ENCODE measurements around the gene STAP1.

The STAP1 gene

DNA sequence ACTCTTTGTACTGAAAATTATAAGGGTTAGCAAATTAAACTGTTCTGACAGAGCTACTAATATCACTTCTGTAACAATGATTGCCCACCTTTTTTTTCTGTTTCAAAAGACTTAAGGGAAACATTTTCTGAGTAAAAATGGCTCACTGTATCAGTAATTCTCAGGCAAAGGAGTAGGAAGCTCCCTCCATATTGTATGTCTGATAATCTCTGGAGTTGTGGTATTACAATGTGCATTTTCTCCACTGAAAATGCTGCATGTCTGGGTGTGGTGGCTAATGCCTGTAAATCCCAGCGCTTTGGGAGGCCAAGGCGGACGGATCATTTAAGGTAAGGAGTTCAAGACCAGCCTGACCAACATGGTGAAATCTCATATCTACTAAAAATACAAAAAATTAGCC is 4.4 kb upstream of the STAP1 start:
- DNase-seq (ENCODE audit: low read depth, low spot score): no peak
- CTCF ChIA-PET: no interaction called here
- POLR2A ChIA-PET: no interaction called here
- H3K4me3 ChIP-seq (ENCODE audit: low read depth, low read length): no peak overlapping the region
- TF ChIP-seq CTCF (IDR thresholded peaks at IDR 0.05; ENCODE audit: insufficient read depth, low read length, missing control alignments): no peak

DNA sequence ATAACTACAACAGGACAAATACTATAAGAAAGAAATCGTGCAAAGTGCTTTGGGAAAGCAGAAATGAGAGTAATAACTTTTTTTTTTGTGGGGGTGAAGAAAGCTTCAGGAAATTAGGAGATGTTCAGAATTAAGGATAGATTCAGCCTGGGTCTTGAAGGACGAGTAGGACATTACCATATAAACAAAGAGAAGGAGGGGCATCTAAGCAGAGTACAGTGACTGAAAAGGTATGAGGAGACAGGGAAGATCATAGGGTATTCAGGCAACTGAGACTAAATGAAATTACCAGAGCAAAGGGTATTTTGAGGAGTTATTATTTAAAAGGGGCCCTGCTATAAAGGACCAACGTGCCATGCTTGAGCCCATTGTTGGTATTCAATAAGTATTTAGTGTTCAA is 3.1 kb upstream of the STAP1 start:
- no peak for TF ChIP-seq CTCF (IDR thresholded peaks at IDR 0.05; ENCODE audit: insufficient read depth, low read length, missing control alignments)
- no peak for DNase-seq (ENCODE audit: low read depth, low spot score)
- CTCF ChIA-PET: no interaction called here
- H3K4me3 ChIP-seq (ENCODE audit: low read depth, low read length): no peak overlapping the region
- POLR2A ChIA-PET: no interaction called here

GRCh38 chr4:67556436-67556835 is 2.1 kb upstream of the STAP1 start:
- H3K4me3 ChIP-seq (ENCODE audit: low read depth, low read length): no peak overlapping the region
- DNase-seq (ENCODE audit: low read depth, low spot score): no peak
- CTCF ChIA-PET: no interaction called here
- POLR2A ChIA-PET: interaction anchor here (0.6 kb wide), 1 partner anchor 51 kb away, joined by 4 read pairs; no protein-coding TSS in a partner anchor
- TF ChIP-seq CTCF (IDR thresholded peaks at IDR 0.05; ENCODE audit: insufficient read depth, low read length, missing control alignments): no peak

DNA sequence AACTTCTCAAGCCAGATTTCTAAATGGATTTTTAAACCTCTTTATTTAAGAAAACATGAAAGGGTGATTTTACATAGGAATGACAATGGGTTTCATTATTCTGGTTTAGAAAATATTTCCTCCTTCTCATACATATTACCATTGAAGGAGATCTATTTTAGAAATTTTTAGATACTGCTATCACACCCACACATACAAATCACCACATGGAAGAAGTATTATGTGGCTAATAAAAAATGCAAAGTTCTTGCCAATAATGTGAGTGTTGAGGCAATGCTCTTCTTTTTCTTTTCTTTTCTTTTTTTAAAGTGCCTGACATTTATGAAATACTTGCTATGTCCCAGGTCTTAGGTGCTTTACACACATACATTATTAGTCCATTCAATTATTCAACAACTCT is 6.8 kb downstream of the STAP1 start:
- DNase-seq (ENCODE audit: low read depth, low spot score): no peak
- POLR2A ChIA-PET: no interaction called here
- no peak overlapping the region for H3K4me3 ChIP-seq (ENCODE audit: low read depth, low read length)
- CTCF ChIA-PET: no interaction called here
- no peak for TF ChIP-seq CTCF (IDR thresholded peaks at IDR 0.05; ENCODE audit: insufficient read depth, low read length, missing control alignments)

DNA sequence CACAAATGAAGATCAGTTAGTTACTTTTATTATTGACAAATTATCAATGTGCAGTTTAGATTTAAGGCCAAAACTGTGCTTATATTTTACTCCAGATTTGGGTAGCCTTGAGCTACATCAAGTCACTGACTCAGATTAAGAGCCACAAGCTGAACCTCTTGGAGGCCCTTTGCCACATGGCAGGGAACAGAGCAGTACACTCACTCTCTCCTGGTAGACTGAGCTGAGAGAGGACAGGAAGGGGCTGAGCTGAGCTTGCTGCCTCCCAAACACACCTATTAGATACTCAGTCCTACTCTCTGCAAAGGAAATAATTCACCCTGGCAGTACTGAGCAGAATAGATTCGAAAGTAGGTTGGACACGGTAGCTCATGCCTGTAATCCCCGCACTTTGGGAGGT is 7.8 kb downstream of the STAP1 start:
- no peak overlapping the region for H3K4me3 ChIP-seq (ENCODE audit: low read depth, low read length)
- DNase-seq (ENCODE audit: low read depth, low spot score): no peak
- POLR2A ChIA-PET: no interaction called here
- CTCF ChIA-PET: interaction anchor here (0.9 kb wide), 1 partner anchor 179 kb away, joined by 3 read pairs; no protein-coding TSS in a partner anchor
- TF ChIP-seq CTCF (IDR thresholded peaks at IDR 0.05; ENCODE audit: insufficient read depth, low read length, missing control alignments): no peak

- ChIA-PET CTCF (no interaction called here), POLR2A (no interaction called here)
- DNase-seq (ENCODE audit: low read depth, low spot score): no peak
- TF ChIP-seq CTCF (IDR thresholded peaks at IDR 0.05; ENCODE audit: insufficient read depth, low read length, missing control alignments): no peak
- H3K4me3 ChIP-seq (ENCODE audit: low read depth, low read length): no peak overlapping the region
These were observed 10.3 kb downstream of the STAP1 start for GRCh38 chr4:67568820-67569219.
